ENCODE measurements around the gene PPP2R3A.
"Not testable (repeated sequence)": the region's sequence is repeated elsewhere in the genome, so short reads cannot be mapped to it uniquely, and the experiment has no call there.

PPP2R3A gene

DNA sequence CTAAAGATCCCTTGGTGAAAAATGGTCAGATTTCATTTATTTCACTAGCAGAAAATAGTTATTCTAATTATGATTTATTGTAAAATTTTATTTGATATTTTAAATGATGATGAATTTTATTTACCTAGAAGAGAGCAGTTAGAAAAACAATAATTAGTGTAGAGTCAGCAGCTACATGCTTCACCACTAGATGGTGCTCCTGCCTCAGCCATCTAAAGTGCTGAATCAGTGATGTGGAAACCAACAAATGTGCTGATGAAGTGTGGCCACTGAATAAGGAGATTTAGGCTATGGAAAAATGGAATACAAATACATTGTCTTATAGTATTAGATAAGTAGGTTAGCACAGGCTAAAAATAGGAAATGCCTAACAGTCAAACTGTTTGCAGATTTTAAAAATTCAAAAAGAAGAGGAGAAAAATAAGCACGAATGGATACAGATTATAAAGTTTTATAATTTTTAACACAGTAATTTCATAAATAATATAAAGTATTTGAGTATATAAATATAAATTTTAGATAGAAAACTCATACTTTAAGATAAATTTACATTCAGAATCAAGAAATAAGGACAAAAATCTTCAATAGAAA, 109.8 kb downstream of the PPP2R3A start:
- H3K4me3 ChIP-seq (ENCODE audit: control insufficient read depth, low read depth, low read length): no peak overlapping the region
- no peak for DNase-seq (ENCODE audit: low read depth)
- TF ChIP-seq, protein P1, sequence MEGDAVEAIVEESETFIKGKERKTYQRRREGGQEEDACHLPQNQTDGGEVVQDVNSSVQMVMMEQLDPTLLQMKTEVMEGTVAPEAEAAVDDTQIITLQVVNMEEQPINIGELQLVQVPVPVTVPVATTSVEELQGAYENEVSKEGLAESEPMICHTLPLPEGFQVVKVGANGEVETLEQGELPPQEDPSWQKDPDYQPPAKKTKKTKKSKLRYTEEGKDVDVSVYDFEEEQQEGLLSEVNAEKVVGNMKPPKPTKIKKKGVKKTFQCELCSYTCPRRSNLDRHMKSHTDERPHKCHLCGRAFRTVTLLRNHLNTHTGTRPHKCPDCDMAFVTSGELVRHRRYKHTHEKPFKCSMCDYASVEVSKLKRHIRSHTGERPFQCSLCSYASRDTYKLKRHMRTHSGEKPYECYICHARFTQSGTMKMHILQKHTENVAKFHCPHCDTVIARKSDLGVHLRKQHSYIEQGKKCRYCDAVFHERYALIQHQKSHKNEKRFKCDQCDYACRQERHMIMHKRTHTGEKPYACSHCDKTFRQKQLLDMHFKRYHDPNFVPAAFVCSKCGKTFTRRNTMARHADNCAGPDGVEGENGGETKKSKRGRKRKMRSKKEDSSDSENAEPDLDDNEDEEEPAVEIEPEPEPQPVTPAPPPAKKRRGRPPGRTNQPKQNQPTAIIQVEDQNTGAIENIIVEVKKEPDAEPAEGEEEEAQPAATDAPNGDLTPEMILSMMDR (IDR thresholded peaks at IDR 0.05; ENCODE audit: control insufficient read depth, insufficient read depth, low read depth, low read length, missing control alignments): peak; percentile 85

DNA sequence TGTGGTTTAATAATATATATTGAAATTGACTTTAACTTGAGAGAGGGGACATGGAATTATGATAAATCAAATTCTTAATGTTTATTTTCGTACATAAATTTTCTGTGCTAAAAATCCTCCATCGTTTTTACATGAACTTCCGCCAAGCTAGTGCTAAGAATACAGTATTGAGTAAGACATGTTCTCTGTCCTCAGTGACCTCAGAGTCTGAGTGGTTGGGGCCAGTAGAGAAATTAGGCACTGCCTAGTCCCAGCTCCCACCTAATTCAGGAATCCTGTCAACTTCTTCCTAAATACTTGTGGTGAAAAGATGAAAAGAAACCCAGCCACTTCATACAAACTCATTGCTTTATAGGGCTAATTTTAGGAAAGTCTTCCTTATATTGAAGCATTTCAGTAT, 110.3 kb downstream of the PPP2R3A start:
- H3K4me3 ChIP-seq (ENCODE audit: control insufficient read depth, low read depth, low read length): no peak overlapping the region
- DNase-seq (ENCODE audit: low read depth): no peak
- TF ChIP-seq, protein P1 (IDR thresholded peaks at IDR 0.05; ENCODE audit: control insufficient read depth, insufficient read depth, low read depth, low read length, missing control alignments): no peak

DNA sequence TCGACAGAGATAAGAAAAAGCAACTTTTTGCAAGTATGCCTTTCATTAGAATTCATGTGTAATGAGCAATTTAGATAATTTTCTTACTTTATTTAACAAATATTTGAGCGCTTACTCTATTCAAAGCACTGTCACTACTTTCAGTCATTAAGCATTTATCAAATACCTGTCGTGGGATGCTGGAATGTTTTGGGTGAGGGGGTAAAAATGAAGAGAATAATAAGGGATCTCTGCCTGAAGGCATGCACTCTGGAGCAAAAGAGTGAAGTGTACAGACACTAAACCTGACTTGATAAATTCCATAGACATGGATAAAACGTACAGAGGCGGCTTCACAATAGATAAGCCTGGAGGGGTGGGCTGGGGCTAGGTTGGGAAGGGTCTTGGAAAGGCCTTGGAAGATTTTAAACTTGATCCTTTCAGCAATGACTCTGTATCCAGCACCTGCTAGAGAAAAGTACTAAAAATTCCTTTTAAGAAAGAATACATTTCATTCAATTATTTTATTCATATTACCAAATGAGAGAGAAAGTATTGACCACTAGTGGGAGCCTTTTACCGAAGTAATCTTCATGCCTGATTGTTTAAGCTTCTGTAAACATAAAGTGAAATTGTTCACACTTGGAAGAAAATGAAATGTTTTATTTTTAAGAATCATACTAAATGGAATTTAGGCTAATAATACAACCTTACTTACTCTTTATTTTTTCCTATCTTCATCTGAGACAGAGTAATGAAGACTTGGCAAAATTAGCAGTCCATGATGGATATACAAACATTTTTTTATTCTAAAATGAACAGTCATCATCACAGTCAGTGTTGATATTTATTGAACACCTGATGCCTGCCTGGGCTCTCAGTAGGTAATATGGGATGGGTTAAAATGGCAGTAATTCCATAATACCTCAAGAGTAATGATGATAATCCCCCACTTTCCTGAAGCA, 113.2 kb downstream of the PPP2R3A start:
- DNase-seq (ENCODE audit: low read depth): no peak
- TF ChIP-seq, protein P1 (IDR thresholded peaks at IDR 0.05; ENCODE audit: control insufficient read depth, insufficient read depth, low read depth, low read length, missing control alignments): peak; percentile 48
- H3K4me3 ChIP-seq (ENCODE audit: control insufficient read depth, low read depth, low read length): no peak overlapping the region

DNA sequence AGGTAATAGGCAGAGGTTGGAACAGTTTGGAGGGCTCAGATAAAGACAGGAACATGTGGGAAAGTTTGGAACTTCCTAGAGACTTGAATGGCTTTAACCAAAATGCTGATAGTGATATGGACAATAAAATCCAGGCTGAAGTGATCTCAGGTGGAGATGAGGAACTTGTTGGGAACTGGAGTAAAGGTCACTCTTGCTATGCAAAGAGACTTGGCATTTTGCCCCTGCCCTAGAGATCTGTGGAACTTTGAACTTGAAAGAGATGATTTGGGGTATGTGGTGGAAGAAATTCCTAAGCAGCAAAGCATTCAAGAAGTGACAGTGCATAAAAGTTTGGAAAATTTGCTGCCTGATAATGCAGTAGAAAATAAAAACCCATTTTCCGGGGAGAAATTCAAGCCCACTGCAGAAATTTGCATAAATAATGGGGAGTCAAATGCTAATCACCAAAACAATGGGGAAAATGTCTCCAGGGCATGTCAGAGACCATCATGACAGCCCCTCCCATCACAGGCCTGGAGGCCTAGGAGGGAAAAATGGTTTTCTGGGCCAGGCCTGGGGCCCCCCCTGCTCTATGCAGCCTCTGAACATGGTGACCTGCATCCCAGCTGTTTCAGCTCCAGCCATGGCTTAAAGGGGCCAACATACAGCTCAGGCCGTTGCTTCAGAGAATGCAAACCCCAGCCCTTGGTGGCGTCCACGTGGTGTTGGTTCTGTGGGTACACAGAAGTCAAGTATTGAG, 118.3 kb downstream of the PPP2R3A start:
- H3K4me3 ChIP-seq (ENCODE audit: control insufficient read depth, low read depth, low read length); DNase-seq (ENCODE audit: low read depth): not testable (repeated sequence)

DNA sequence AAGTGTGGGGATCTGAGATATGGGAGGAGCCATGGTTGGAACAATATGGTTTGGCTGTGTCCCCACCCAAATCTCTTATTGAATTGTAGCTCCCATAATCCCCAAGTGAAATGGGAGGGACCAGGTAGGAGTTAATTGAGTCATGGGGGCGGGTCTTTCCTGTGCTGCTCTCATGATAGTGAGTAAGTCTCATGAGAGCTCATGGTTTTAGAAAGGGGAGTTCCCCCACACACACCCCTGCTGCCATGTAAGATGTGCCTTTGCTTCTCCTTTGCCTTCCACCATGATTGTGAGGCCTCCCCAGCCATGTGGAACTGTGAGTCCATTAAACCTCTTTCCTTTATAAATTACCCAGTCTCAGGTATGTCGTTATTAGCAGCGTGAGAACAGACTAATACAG, 119.5 kb downstream of the PPP2R3A start:
- H3K4me3 ChIP-seq (ENCODE audit: control insufficient read depth, low read depth, low read length); DNase-seq (ENCODE audit: low read depth): not testable (repeated sequence)

DNA sequence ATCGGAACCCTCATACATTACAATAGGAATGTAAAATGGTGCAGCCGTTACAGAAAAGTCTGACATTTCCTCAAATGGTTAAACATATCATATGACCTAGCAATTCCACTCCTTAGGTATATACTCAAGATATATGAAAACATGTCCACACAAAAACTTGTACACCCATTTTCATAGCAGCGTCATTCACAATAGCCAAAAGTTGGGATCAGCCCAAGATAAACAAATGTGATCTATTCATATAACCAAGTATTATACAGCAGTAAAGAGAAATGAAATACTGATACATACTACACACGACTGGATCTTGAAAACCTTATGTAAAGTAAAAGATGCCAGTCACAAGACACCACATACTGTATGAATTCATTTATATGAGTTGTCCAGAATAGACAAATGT, 128.2 kb downstream of the PPP2R3A start:
- no peak for DNase-seq (ENCODE audit: low read depth)
- TF ChIP-seq, protein P1 (IDR thresholded peaks at IDR 0.05; ENCODE audit: control insufficient read depth, insufficient read depth, low read depth, low read length, missing control alignments): no peak
- no peak overlapping the region for H3K4me3 ChIP-seq (ENCODE audit: control insufficient read depth, low read depth, low read length)

DNA sequence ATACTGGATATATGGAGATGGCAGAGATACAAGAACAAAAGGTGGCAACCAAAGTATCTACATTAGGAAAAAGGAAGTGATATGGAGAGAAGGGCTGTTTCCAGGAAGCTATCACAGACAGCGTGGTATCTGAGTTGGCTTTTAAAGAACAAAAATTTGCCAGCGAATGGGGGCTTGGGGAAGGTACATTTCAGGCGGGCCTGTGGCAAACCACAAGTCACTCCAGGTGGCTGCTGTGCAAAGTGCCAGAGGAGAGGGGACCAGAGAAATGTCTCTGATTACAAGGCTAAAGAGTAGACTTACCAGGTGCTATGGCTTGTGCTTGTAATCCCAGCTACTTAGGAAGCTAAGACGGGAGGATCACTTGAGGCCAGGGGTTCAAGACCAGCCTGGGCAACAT, 139.5 kb downstream of the PPP2R3A start:
- no peak for DNase-seq (ENCODE audit: low read depth)
- H3K4me3 ChIP-seq (ENCODE audit: control insufficient read depth, low read depth, low read length): no peak overlapping the region

More for the DNA sequence above, 139.5 kb downstream of the PPP2R3A start:
- TF ChIP-seq, protein P1 (IDR thresholded peaks at IDR 0.05; ENCODE audit: control insufficient read depth, insufficient read depth, low read depth, low read length, missing control alignments): no peak

Data from AG09309 (cell line).